Prostate gland (tissue), 2 donors: ENCODE measurements around the gene TUSC1.

Source experiments
- POLR2A ChIP-seq: fragments of 450-650 bp; IDR thresholded peaks from one replicate; pipeline ENCODE4 v1.6.1; 2016; ENCODE audit warnings: antibody characterized with exemption, mild to moderate bottlenecking
- POLR2AphosphoS5 ChIP-seq: sonication (generic); formaldehyde crosslinking; IDR thresholded peaks from one replicate; pipeline ENCODE4 v1.6.1; 2017; ENCODE audit warnings: antibody characterized with exemption
- TF ChIP-seq, protein P1 (sequence below), 4 experiments: fragments of 200-600 bp in 2 of 4; fragments of 450-650 bp in 2 of 4; sonication (generic) in 2 of 4; IDR thresholded peaks; 1 replicate in 3 of 4; 2 replicates in 1 of 4; pipeline ENCODE4 v1.5.1; 2016 to 2019; ENCODE audit warnings: antibody characterized with exemption in 4 of 4, mild to moderate bottlenecking in 2 of 4, moderate library complexity in 2 of 4

DNA sequence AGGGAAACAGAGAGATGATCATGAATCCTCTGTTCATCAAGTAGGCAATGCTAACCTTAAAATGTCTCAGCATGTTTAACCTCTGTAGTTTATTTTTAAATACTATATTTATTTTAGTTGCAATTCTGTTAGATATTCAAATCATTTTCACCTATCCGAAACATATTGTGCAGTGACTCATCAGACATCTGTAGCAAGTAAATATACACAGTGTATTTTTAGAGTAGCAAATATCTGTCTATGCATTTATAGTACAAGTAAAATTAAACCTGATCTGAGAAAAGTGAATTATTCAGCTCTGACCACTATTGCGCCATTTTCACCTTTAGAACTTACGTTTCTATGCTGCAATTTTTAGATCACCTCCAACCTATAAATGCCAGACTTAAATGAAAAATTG is 24.3 kb upstream of the TUSC1 start:
- TF ChIP-seq POLR2AphosphoS5, result no peak
- no peak for TF ChIP-seq POLR2A
- TF ChIP-seq, protein P1, sequence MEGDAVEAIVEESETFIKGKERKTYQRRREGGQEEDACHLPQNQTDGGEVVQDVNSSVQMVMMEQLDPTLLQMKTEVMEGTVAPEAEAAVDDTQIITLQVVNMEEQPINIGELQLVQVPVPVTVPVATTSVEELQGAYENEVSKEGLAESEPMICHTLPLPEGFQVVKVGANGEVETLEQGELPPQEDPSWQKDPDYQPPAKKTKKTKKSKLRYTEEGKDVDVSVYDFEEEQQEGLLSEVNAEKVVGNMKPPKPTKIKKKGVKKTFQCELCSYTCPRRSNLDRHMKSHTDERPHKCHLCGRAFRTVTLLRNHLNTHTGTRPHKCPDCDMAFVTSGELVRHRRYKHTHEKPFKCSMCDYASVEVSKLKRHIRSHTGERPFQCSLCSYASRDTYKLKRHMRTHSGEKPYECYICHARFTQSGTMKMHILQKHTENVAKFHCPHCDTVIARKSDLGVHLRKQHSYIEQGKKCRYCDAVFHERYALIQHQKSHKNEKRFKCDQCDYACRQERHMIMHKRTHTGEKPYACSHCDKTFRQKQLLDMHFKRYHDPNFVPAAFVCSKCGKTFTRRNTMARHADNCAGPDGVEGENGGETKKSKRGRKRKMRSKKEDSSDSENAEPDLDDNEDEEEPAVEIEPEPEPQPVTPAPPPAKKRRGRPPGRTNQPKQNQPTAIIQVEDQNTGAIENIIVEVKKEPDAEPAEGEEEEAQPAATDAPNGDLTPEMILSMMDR (IDR thresholded peaks at IDR 0.05), result no peak
